ENCODE data around the gene MAP3K10. TPM values are rescaled to one million over a fixed set of nuclear protein-coding genes. Genes with fewer than 3 reads are reported as not detected.

MAP3K10 gene
- polyA plus RNA-seq, 1 of the 3 experiments (the other 2 are of a cell fraction) = 10.7 TPM

DNA sequence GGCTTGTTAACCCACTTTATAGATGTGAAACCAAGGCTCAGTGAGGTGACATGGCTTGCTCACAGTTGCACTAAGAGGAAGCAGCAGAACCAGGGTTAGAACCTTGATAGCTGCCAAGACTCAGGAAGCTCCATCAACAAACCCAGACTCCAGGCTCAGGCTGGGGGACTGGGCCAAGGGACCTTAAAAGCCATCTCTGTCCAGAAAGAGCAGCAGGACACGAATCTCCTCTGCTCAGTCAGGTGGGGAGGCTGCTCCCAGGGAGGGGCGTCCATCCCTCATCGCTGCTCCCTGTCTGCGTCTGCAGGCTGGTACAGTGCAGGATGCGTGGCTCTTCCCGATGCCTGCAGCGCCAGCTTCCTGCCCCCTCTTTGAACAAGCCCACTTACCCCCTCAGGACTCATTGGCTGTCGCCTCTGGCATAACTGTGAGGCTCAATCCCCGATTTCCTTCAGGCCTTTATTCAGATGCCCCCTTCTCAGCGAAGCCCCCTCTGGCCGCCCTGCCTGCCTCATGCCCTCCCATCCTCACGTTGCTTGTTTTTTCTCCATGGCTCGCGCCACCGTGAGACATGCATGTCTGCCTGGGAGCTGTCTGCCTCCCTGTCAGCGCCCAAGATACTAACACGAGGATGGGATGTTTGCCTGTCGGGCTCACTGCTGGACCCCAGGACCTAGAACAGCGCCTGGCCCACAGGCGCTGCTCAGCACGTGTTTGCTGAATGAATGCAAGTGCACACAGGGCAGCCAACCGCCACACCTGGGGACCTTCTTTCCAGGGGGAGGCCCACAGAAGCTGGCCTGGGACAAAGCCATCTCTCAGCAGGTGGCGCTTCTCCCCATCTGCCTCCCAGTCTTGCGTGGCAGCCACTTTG, 72.5 kb downstream of the MAP3K10 start:
- no peak overlapping the region for H3K9ac ChIP-seq
- H3F3A ChIP-seq (replicated peaks; ENCODE audit: insufficient read depth) = peaks cover 3% of the 10 kb centered on the region
- no peaks in the 10 kb centered on the region for H3K9me2 ChIP-seq
- no peaks in the 10 kb centered on the region for H3K27me3 ChIP-seq (ENCODE audit: insufficient read depth)
- H4K20me1 ChIP-seq (ENCODE audit: insufficient read depth) = peaks cover 26% of the 10 kb centered on the region
- ChIA-PET CTCF (no interaction called here), POLR2A (no interaction called here)
- 96% methylated on average over 19 of the region's 24 CpGs for WGBS (ENCODE audit: low lambda C conversion rate)
- no peak for DNase-seq
- H2AFZ ChIP-seq (ENCODE audit: low read depth) = no peak overlapping the region
- peaks cover 0 to 8% of the 10 kb centered on the region in 2 experiments for H3K36me3 ChIP-seq (replicated peaks in 1 of 2; ENCODE audit: control insufficient read depth in 1 of 2, insufficient read depth in 2 of 2, low read length in 1 of 2)
- no peak overlapping the region for H3K27ac ChIP-seq (ENCODE audit: low read depth in 2 of 2, low read length in 1 of 2)
- H3K4me1 ChIP-seq (ENCODE audit: control insufficient read depth in 1 of 2, insufficient read depth in 2 of 2, low read depth in 1 of 2, low read length in 1 of 2) = no peaks in the 10 kb centered on the region; a peak in 1 of 4 replicates
- peaks cover 50% of the 10 kb centered on the region for H3K79me2 ChIP-seq (ENCODE audit: insufficient read depth)
- no peak overlapping the region for H3K4me2 ChIP-seq
- no peak overlapping the region for H3K4me3 ChIP-seq (ENCODE audit: low read depth in 2 of 2, low read length in 1 of 2)
- H3K9me3 ChIP-seq = no peaks in the 10 kb centered on the region
- no peak for TF ChIP-seq EP300 (IDR thresholded peaks at IDR 0.05; ENCODE audit: borderline replicate concordance in 1 of 2, low read depth in 1 of 2, low read length in 1 of 2)
- no peak for TF ChIP-seq IRF3 (IDR thresholded peaks at IDR 0.05; ENCODE audit: low read depth, low read length)
- TF ChIP-seq FOSL2 (IDR thresholded peaks at IDR 0.05; ENCODE audit: borderline replicate concordance, low read depth) = no peak
- no peak for TF ChIP-seq SIN3A (IDR thresholded peaks at IDR 0.05; ENCODE audit: borderline replicate concordance, low read depth, low read length)
- TF ChIP-seq FOXM1 (IDR thresholded peaks at IDR 0.05; ENCODE audit: low read depth) = no peak
- no peak for TF ChIP-seq RFX5 (IDR thresholded peaks at IDR 0.05; ENCODE audit: low read length)
- no peak for TF ChIP-seq MEF2A (IDR thresholded peaks at IDR 0.05; ENCODE audit: borderline replicate concordance, low read depth)
- no peak for TF ChIP-seq JUND (IDR thresholded peaks at IDR 0.05)
- no peak for TF ChIP-seq MXI1 (IDR thresholded peaks at IDR 0.05; ENCODE audit: low read depth, low read length)
- TF ChIP-seq TEAD4 (IDR thresholded peaks at IDR 0.05; ENCODE audit: borderline replicate concordance, insufficient read depth) = no peak
- TF ChIP-seq GABPA (IDR thresholded peaks at IDR 0.05; ENCODE audit: low read depth) = no peak
- no peak for TF ChIP-seq RAD21 (IDR thresholded peaks at IDR 0.05; ENCODE audit: low read length)
- no peak for TF ChIP-seq NFIC (IDR thresholded peaks at IDR 0.05; ENCODE audit: borderline replicate concordance)
- no peak for TF ChIP-seq CHD2 (IDR thresholded peaks at IDR 0.05; ENCODE audit: low read length, partially characterized antibody)
- TF ChIP-seq, protein P1, sequence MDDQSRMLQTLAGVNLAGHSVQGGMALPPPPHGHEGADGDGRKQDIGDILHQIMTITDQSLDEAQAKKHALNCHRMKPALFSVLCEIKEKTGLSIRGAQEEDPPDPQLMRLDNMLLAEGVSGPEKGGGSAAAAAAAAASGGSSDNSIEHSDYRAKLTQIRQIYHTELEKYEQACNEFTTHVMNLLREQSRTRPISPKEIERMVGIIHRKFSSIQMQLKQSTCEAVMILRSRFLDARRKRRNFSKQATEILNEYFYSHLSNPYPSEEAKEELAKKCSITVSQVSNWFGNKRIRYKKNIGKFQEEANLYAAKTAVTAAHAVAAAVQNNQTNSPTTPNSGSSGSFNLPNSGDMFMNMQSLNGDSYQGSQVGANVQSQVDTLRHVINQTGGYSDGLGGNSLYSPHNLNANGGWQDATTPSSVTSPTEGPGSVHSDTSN (IDR thresholded peaks at IDR 0.05) = no peak
- no peak for TF ChIP-seq TAF1 (IDR thresholded peaks at IDR 0.05; ENCODE audit: borderline replicate concordance, low read depth, low read length)
- no peak for TF ChIP-seq ELF1 (IDR thresholded peaks at IDR 0.05)
- TF ChIP-seq FOXJ3 (CRISPR knock-in tag; IDR thresholded peaks at IDR 0.05) = no peak
- no peak for TF ChIP-seq RCOR1 (IDR thresholded peaks at IDR 0.05; ENCODE audit: low read length)
- TF ChIP-seq SMC3 (IDR thresholded peaks at IDR 0.05; ENCODE audit: low read depth, low read length) = no peak

All from SK-N-SH (cell line).